Colonic mucosa (tissue), 4 donors: ENCODE results near the gene COL4A4. TPM values are rescaled to one million over a fixed set of nuclear protein-coding genes. Genes with fewer than 3 reads are reported as not detected.

Experiments used
- DNase-seq: peaks from one replicate; pipeline ENCODE4 v3.0.0-alpha.2; 2020
- H3K27ac ChIP-seq: fragments of 200-600 bp; one replicate; pipeline ENCODE4 v1.8.0; 2021
- H3K27me3 ChIP-seq: fragments of 200-600 bp; one replicate; pipeline ENCODE4 v1.8.0; 2021
- H3K36me3 ChIP-seq: fragments of 200-600 bp; one replicate; pipeline ENCODE4 v1.8.0; 2021
- H3K4me1 ChIP-seq: fragments of 200-600 bp; one replicate; pipeline ENCODE4 v1.8.0; 2021; ENCODE audit warnings: mild to moderate bottlenecking
- H3K4me3 ChIP-seq: fragments of 200-600 bp; one replicate; pipeline ENCODE4 v1.8.0; 2021
- H3K9ac ChIP-seq, 2 donors: one replicate each; pipeline ENCODE4 v1.7.0; 2013; ENCODE audit warnings: control low read depth in 2 of 2, low read depth in 2 of 2, low read length in 2 of 2
- H3K9me3 ChIP-seq: fragments of 200-600 bp; one replicate; pipeline ENCODE4 v1.8.0; 2021
- intact Hi-C: fragments of 100-400 bp; cut with DNase I; formaldehyde crosslinking; loops from one replicate; pipeline ENCODE4 v1.14.1; 2022
- total RNA-seq, 2 donors: library from RNA; stranded (reverse); fragmentation: NEBNext Ultra II Directional in 1 of 2; extraction: Animal tissue kit (Norgen Biotek cat#: 25700) in 1 of 2; gene quantifications; one replicate each; pipeline ENCODE4 v1.2.1, GENCODE V29; 2021
- TF ChIP-seq, protein P1 (sequence below): fragments of 200-600 bp; IDR thresholded peaks from one replicate; pipeline ENCODE4 v1.8.0; 2022; ENCODE audit warnings: antibody characterized with exemption, mild to moderate bottlenecking
- donor health status: healthy.
- donor health status: DM: no; HTN: no; CAD: no.
- donor health status: DM: no; HTN: no; CAD: no.

Gene COL4A4
- total RNA-seq, 2 donors from 2014 or later = 0.40 to 0.93 TPM

DNA sequence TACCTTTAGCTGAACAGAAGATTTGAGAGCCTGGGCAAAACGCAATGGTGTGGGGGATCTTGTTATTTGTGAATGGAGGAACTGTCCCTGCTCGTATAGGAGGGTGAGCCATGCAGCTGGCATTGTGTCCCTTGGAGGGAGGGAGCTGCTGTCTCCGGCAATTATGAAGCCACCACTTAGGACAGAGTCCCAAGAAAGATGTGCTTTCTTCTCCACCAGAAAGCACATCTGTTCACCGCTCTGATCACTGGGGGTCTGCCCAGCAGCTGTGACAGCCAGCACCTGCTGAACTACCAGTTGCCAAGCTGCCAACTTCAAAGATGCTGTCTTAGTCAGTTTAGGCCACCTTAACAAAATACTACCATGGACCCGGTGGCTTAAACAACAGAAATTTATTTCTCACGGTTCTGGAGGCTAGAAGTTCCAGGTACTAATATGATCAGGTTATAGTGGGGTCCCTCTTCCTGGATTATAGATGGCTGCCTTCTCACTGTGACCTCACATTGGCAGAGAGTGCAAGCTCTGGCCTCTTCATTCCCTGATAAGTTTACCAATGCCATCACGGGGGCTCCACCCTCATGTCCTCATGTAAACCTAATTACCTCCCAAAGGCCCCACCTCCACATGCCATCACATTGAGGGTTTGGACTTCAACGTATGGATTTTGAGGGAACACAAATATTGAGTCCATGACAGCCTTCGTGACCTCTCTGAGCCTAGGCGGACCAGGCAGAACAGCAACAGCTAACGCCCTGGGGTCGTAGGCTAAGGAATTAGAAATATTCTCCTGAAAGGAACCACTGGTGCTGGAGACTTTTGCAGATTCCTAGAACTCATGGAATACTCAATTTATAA is 179.9 kb downstream of the COL4A4 start:
- no peak overlapping the region for H3K4me3 ChIP-seq
- no peaks in the 10 kb centered on the region for H3K4me1 ChIP-seq
- intact Hi-C loops = loop anchor here (5.0 kb wide), 2 partner anchors 157 to 177 kb away; no protein-coding TSS in a partner anchor
- TF ChIP-seq, protein P1, sequence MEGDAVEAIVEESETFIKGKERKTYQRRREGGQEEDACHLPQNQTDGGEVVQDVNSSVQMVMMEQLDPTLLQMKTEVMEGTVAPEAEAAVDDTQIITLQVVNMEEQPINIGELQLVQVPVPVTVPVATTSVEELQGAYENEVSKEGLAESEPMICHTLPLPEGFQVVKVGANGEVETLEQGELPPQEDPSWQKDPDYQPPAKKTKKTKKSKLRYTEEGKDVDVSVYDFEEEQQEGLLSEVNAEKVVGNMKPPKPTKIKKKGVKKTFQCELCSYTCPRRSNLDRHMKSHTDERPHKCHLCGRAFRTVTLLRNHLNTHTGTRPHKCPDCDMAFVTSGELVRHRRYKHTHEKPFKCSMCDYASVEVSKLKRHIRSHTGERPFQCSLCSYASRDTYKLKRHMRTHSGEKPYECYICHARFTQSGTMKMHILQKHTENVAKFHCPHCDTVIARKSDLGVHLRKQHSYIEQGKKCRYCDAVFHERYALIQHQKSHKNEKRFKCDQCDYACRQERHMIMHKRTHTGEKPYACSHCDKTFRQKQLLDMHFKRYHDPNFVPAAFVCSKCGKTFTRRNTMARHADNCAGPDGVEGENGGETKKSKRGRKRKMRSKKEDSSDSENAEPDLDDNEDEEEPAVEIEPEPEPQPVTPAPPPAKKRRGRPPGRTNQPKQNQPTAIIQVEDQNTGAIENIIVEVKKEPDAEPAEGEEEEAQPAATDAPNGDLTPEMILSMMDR = no peak
- H3K9me3 ChIP-seq = no peaks in the 10 kb centered on the region
- H3K27me3 ChIP-seq = no peaks in the 10 kb centered on the region
- DNase-seq = no peak
- no peak overlapping the region for H3K27ac ChIP-seq
- no peaks in the 10 kb centered on the region for H3K36me3 ChIP-seq
- no peak overlapping the region for H3K9ac ChIP-seq

DNA sequence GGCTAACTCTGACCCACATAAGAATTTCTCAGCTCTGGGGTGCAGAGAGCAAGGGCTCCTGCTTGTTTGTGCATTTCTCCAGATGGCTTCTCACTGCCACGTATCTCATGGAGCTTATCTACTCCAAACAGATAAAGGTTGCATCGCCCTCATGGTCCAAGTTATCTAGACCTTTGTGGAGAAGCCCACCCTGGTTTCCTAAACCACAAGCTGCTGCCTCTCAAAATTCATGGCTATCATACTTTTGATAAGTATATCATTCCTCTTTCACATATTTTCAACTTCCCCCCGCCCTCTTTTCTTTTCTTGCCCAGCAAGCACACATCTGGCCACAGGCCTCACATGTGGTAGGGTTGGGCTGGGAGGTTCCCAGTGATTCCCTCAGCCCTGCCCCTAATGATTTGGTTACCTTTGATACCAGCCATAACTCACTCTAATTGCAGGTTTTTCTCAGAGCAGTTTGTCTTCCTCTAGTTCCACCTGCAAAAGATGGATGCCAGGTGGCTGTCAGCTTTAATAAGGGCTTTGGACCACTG is 182.1 kb downstream of the COL4A4 start:
- intact Hi-C loops = loop anchor here (5.0 kb wide), 2 partner anchors 155 to 175 kb away; no protein-coding TSS in a partner anchor
- no peak for DNase-seq
- TF ChIP-seq, protein P1 = no peak

DNA sequence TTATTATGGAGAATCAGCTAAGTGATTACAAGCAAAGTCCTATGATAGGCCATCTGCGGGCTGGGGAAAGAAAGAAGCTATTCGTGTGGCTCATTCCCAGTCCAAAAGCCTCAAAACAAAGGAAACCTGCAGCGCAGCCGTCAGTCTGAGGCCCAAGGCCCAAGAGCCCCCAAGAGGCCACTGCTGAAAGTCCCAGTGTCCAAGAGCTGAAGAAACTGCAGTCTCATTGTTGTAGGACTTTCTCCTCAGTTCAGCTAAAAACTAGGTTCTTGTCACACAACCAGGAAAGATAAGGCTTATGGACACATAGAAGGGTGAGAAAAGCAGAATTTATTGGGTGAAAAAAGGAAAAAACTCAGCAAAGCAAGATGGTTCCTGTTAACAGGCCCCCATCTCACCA is 185.0 kb downstream of the COL4A4 start:
- Histone ChIP-seq H3K4me1 (no peaks in the 10 kb centered on the region), H3K27ac (no peak overlapping the region), H3K4me3 (no peak overlapping the region), H3K27me3 (no peaks in the 10 kb centered on the region), H3K9ac (no peak overlapping the region), H3K36me3 (no peaks in the 10 kb centered on the region), H3K9me3 (no peaks in the 10 kb centered on the region)
- intact Hi-C loops = no loop called here
- TF ChIP-seq, protein P1 = no peak
- DNase-seq = no peak

More for the DNA sequence above, 182.1 kb downstream of the COL4A4 start:
- Histone ChIP-seq H3K9me3 (no peaks in the 10 kb centered on the region), H3K27ac (no peak overlapping the region), H3K36me3 (no peaks in the 10 kb centered on the region), H3K9ac (no peak overlapping the region), H3K27me3 (no peaks in the 10 kb centered on the region), H3K4me1 (no peaks in the 10 kb centered on the region), H3K4me3 (no peak overlapping the region)

DNA sequence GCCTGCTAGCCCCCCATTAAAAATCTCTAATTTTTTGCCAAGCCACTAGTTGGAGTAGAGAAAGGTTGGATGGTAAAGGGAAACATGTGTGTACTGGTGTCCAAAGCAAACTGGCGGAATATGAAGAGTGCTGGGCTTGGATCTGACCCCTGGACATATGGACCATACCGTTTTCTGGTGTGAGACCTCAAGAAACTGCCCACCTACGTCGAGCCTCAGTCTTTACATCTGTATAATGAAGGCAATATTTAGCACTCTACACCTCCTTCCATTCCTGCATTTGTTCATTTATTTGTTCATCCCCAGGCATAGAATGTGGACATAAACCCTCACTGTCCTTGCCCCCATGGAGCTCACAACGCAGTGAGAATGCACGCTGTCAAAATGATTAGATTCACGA is 185.7 kb downstream of the COL4A4 start:
- TF ChIP-seq, protein P1 = no peak
- no peaks in the 10 kb centered on the region for H3K9me3 ChIP-seq
- intact Hi-C loops = no loop called here
- DNase-seq = no peak
- no peak overlapping the region for H3K4me3 ChIP-seq
- no peak overlapping the region for H3K27ac ChIP-seq
- no peak overlapping the region for H3K9ac ChIP-seq
- H3K4me1 ChIP-seq = no peaks in the 10 kb centered on the region
- no peaks in the 10 kb centered on the region for H3K27me3 ChIP-seq
- H3K36me3 ChIP-seq = no peaks in the 10 kb centered on the region

DNA sequence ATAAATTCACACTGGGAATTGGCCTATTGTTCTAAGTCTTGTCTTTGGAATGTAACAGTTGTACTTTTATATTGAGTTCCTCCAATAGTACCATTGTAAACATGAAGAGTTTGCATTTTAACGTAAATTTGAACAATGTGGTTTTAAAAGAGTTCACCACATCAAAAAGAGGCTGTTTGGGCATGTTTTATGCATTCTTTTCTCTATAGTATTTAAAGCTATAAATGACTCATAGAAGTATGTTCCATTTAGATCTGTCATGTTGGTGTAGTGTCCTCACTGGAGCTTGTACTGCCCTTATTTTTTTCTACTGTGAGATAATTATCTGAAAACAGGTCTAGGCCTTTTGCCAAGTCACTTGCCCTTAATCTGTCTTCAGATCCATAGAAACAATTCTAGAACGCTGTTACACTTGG is 186.2 kb downstream of the COL4A4 start:
- intact Hi-C loops = no loop called here
- no peak for DNase-seq
- H3K4me3 ChIP-seq = no peak overlapping the region
- H3K27me3 ChIP-seq = no peaks in the 10 kb centered on the region
- H3K9me3 ChIP-seq = no peaks in the 10 kb centered on the region
- H3K27ac ChIP-seq = no peak overlapping the region
- H3K9ac ChIP-seq = no peak overlapping the region
- TF ChIP-seq, protein P1 = no peak
- H3K4me1 ChIP-seq = no peaks in the 10 kb centered on the region
- H3K36me3 ChIP-seq = no peaks in the 10 kb centered on the region
